GM19438 (cell line): ENCODE measurements around the gene RMDN3.

Experiments used
- ATAC-seq: cut with Tn5 transposase; IDR thresholded peaks from one replicate; pipeline ENCODE4 v1.9.1; 2021; ENCODE audit warnings: low read depth; ENCODE audit not compliant: unreplicated experiment

RMDN3 gene

DNA sequence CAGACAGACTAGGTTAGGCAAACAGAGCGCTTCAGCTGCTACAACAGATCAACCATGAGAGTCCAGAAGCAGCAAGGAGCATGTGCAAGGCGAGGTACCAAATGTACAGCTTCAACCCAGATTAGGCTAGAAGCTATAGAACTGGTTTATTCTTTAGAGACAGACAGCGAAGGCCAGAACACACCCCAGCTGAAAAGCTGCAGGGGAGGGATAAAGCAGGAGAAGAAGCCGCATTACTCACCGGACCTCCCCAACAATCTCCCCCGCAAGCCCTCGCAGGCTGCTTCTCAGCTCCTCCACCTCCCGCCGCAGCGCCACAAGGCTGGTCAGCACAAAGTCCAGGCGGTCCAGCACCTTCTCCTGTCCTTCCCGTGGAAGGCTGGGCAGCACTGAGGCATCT lies 3.3 kb downstream of the RMDN3 start:
- ATAC-seq = no peak

DNA sequence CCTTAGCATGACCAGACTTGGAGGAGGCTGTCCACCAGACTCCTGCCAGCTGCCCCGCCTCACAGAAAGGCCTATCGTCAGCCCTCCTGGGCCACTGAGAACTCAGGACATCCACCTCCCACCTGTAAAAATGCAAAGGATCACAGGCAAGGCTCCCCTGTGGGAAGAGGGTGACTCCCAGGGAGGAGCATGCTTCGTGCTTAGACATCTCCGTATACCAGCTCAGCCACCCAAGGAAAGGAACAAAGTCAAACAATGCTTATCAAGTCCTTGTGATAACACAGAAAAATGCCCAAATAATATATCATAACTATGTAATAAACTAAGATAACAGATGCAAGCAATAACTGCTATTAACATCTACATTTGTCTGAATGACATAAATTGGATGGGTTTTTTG lies 4.2 kb downstream of the RMDN3 start:
- ATAC-seq = no peak

DNA sequence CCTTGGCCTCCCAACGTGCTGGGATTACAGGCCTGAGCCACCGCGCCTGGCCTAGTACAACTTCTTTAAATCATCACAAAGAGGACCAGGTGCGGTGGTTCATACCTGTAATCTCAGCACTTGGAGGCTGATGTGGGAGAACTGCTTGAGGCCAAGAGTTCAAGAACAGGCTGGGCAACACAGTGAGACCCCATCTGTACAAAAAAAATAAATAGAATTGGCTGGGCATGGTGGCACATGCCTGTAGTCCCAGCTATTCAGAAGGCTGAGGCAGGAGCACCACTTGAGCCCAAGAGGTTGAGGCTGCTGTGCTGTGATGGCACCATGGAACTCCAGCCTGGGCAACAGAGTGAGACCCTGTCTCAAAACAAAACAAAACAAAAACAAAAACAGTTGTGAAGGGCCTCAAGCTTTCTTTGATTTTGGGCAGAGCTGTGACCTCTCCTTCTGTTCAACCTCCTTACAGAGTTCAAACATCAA lies 5.9 kb downstream of the RMDN3 start:
- no peak for ATAC-seq

DNA sequence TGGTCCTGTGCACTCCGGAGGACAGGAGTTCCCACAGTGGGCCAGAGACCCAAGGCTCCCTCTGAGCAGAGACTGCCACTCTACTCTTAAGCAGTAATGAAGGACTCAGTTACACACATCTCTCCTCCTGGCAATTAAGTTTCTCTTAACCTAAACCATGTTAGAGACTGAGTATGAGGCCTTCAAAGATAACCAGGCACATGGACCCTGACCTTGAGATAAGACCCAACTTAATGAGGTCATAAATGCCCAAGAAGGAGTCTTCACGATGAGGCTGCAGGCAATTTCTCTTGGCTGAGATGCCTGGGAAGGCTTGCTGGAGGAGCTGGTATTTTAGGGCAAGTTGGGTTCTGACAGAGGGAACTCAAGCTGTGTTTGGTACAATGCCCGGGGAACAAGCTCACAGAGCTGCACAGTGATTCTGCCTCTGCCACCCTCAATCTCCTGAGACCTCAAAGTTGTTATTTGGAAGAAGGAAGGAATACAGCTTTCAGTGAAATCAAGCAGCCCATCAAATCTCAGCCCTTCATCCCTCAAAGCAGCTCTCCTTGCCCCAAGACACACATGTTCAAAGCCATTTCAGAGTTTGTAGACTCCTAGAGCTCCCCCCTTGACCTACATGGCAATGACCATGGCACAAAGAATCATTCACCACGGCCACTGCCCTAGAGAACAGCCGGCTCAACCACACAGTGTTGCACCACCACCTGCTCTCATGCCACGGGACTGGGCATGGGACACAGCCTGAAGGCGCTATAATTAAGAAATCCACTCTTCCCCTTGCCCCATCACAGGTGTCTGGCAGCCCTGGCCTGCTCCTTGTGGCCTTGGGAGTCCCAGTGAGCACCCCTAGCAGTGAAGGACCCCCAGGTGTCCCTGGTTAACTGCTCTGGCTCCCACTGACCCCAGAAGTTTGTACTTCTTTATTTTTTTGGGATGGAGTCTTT lies 7.1 kb downstream of the RMDN3 start:
- no peak for ATAC-seq

DNA sequence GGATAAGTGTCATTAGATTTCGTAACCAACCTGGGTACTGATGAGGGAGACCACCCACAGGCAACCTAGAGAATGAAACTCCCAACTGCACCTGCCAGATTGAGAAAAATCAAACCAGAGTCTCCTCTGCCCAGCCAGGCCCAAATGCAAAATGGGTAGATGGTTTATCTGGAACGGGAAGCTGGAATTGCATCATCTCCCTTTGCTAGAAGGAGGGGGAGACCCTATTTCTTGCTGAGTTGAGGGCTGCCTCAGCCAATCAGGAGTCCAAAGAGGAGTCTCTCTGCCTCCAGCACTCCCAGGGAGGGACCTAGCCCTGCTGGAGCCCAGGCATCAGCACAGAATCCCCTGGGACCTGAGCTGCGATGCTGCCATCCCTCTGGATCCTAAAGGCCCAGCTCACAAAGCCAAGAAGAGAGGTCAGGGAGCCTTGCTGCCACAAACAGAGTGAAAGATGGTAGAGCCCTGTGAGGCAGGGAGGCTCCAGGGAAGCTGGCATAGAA lies 8.1 kb downstream of the RMDN3 start:
- ATAC-seq = no peak

DNA sequence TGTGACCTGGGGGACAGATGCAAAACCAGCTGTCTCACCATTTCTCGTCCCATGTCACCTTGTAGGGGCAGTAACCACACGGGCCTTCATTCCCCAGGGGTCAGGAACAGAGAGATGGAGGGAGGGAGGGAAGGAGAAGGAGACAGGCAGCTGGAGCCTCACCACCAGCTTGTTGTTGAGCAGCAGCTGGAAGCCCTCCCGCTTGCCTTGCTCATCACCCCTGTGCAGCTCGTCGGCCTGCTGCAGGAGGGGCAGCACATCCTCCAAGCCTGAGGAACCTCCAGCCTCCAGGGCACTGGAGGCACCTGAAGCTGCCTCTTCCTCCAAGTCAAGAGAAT lies 10.3 kb downstream of the RMDN3 start:
- ATAC-seq = no peak

DNA sequence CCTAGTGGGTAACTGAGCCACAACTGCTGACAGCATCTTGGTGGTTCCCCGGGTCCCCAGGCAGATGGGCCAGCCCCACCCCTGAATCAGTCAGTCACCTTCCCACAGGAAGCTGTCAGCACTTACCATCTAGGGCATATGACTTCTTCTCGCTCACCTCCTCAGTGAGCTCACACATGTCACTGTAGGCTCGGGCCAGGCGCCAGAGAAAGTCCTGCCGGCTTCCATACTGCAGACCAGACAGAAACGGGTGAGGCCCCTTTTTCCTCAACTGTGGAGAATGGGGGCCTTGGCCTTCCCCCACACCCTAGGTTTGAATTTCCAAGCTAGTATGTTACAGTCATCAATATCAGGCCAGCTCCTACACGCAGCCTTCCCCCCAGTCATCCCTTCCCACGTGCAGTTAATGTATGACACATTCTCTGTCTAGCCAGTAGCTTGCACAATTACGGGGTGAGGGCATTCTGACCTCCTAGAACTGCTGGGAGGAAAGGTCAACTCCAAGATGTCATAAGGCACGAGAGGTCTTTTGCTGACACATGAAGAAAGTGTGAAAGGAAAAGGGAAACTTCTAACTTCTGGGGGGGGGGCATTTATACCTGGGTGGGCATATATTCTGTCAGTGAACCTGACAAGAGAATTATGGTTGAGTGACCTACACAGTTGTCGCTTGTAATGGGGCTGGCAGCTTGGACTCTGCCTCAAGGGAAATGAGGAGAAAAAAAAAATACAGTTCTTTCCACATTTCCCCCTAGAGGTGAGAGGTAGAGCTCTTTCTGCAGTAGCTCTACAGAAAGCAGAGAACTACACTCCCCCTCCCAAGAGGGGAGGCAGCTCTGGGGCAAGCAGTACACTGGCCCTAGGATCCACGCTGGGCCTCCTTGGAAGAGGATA lies 10.9 kb downstream of the RMDN3 start:
- no peak for ATAC-seq

DNA sequence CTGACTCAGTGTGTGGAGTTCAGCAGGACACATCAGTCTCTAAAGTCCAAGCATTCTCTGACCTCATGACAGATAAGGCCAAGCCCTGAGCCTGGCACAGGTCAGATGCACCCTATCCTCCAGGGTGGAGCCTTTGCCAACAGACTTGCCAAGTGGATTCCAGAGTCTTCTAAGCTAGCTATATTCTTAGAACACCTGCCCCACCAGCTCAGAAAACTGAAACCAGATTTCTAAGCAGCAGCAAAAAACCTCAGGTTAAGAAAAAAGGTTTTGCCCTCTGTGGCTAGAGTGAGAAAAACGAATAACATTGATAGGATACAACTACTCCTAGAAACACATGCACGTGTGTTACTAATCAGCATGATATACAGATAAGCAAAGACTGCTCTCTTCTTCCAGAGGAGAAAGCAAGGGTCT lies 11.6 kb downstream of the RMDN3 start:
- no peak for ATAC-seq

DNA sequence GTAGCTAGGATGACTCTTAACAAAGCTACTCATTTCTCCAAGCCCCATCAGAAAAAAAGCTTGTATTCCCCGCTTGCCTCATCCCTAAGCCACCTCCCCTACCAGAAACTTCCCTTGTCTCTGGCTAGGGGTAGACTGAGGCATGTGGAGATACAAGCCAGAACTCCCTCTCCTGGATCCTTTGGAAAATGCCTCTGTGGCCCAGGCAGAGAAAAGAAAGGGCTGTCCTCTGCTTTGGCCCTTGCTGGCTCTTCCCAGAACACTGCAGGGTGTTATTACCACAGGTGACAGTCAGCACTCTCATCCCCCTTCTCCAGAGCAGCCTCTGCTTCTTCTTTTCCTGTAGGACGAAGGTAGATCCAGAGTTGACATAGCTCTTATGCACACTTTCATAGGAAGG lies 15.2 kb downstream of the RMDN3 start:
- ATAC-seq = no peak

DNA sequence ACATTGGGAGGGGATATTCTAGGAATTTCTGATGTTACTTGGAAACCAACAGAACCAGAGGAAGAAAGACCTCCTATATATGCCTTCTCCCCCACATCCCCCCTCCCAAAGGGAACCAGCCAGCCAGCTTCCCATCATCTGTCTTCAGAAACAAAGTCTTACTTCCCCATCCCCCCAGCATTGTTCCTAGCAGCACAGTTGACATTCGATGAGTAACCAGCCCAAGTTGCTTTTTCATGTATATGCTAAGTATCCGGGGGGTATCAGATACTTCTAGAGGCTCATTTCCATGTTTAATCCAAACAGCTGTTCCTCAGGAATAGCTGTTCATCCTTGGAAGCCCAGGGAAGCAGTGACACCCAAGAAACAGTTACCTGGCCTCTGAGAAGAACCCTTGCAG lies 16.0 kb downstream of the RMDN3 start:
- ATAC-seq = no peak

DNA sequence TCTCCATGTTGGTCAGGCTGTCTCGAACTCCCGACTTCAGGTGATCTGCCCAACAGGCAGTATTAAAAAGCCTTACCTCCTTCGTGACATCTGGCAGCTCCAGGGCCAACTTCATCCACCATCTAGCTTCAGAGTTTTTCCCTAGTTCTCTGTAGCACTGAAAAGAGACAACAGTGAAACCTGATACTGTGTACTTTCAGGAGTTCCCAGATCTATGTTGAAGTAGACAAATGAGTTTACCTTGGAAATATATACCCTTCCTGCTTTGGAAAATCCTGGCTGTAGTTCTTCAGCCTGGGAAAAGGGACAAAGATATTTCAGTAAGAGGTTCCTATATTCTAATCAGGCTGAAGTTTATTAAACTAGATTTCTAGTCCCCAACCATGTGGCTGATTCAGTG lies 18.0 kb downstream of the RMDN3 start:
- ATAC-seq = no peak

DNA sequence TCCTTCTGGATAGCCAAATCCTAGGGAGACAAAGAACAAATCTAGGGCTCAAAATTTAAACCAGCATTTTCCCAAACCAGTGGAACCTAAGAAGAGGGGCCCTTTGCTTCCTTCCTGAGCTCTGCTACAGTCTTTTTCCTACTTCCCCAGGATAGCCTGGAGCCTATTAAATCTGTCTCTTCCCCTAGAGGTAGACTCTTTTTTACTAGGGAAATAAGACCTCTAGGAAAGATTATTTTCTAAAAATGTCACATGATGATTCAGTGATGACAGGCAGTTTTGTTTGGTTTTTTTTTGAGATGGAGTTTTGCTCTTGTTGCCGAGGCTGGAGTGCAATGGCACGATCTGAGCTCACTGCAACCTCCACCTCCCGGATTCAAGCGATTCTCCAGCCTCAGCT lies 18.5 kb downstream of the RMDN3 start:
- no peak for ATAC-seq

DNA sequence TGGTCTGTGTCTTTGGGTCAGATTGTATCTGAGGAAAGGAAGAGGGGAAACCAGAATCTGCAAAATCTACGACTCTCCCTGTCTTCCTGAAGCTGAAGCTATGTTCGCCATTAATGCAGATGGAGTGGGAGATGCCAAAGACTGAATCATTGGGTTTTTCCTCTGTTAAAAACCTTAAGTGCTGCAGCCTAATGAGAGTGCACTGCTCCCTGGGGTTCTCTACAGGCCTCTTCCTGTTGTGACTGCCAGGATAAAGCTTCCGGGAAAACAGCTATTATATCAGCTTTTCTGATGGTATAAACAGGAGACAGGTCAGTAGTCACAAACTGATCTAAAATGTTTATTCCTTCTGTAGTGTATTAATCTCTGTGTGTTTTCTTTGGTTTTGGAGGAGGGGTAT lies 24.0 kb downstream of the RMDN3 start:
- ATAC-seq = no peak

DNA sequence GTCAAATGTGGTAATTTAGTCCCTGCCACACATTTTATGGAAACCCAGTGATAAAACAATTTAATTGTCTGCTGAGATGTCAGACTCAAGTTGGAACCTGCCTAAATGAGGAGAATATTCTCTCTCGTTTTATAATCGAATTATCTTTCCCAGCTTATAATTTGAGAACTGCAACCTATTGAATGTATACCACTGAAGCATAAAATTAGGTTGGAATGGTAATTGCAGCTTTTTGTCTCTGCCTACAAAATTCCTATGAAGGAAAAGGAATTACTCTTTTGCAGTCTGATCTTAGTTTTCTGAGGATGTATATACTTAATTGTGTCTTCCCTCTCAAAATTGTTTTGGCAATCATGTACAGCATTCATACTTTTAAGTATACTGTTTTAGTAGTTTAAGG lies 31.1 kb downstream of the RMDN3 start:
- ATAC-seq = no peak

DNA sequence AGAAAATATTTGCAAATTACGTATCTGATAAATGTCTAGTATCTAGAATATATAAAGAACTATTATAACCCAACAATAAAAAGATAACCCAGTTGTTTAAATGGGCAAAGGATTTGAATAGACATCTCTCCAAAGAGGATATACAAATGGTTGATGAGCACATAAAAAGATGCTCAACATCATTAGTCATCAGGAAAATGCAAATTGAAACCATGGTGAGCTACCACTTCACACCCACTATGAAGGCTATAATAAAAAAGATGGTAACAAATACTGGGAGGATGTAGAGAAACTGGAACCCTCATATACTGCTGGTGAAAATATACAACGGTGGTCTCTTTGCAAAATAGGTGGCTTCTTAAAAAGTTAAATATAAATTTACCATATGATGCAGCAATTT lies 32.1 kb downstream of the RMDN3 start:
- no peak for ATAC-seq

DNA sequence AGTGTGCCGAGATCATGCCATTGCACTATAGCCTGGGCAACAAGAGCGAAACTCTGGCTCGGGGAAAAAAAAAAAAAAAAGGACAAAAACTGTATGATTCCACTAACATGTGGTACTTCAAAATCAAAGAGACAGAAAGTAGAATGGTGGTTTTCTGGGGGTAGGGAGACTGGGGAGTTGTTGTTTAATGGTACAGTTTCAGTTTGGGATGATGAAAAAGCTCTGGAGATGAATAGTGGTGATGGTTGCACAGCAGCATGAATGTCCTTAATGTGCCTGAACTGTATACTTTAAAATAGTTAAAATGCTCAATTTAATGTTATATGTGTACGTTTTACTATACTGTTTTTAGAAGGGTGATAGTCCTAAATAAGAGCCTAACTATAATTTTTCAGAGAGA lies 32.7 kb downstream of the RMDN3 start:
- no peak for ATAC-seq

DNA sequence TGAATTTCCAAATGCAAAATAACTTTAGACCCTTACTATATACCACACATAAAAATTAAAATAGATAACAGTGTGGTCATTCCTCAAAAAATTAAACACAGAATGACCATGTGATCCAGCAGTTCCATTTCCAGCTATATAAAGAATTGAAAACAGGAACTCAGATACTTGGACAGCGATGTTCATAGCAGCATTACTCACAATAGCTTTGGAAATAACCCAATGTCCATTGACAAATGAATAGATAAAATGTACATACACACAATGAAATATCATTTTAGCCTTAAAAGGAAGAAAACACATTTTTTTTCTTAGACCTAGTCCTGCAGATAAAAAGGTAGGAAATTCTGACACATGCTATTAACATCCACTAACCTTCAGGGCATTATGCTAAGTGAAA lies 33.4 kb downstream of the RMDN3 start:
- ATAC-seq = no peak

DNA sequence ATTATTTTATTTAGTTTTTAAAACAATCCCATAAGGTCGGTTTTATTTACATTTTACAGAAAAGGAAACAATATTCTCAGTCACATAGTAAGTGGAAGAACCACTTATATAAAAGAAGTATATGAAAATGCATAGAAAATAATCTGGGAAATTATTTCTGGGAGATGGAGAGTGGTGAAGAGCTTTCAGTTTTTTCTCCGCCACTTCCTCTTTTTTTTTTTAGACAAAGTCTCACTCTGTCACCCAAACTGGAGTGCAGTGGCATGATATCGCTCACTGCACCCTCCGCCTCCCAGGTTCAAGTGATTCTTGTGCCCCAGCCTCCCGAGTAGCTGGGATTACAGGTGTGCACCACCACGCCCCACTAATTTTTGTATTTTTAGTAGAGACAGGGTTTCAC lies 38.9 kb downstream of the RMDN3 start:
- ATAC-seq = no peak

DNA sequence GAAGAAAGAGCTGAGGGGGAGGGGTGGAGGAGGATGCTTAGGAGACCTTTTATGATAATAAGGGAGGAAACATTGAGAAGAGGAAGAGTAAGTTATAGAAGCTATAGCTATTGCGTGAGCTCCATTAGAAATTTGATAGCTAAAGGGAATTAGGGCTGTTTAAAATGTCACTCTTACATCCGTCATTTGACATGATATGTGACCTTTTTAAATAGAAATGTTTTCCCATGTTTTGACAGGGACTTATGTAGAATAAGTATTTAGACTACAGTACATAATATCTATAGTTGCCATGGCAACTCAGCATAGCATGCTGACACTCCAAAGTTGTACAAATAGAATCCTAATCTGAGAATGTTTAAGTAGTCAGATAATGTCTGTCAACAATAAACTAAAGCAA lies 40.9 kb downstream of the RMDN3 start:
- no peak for ATAC-seq

DNA sequence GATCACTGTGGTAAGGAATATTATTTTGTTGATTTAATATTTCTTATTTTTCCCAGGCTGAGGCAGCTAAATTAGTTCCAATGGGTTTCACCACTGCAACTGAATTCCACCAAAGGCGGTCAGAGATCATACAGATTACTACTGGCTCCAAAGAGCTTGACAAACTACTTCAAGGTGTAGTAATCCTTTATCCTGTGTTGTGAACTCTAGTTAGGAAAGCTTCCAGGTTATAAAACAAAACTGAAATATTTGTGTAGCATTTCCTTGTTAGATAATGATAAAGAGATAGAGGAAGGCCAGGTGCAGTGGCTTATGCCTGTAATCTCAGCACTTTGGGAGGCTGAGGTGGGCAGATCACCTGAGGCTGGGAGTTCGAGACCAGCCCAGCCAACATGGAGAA lies 48.9 kb downstream of the RMDN3 start:
- no peak for ATAC-seq

DNA sequence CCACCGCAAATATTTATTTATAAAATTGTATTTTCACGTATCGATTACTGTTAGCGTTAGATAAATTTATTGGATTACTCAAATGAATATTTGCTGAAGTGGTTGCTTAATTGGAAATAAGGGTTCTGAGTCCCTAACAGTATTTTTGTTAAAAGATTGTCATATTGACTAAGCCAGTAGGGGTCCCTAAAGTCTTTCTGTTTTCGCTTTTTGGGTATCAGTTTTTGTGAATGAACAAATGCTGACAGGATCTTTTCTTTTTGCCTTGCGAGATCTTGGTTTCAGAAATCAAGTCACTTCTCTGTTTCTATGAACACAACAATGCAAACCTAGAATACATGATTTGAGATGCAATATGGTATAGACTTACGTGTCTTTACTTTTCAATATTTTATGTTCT lies 53.0 kb downstream of the RMDN3 start:
- ATAC-seq = no peak
